Renal pelvis (tissue), 4 donors: ENCODE measurements around the gene JAKMIP1. TPM values are rescaled to one million over a fixed set of nuclear protein-coding genes. Genes with fewer than 3 reads are reported as not detected.
"Not testable (repeated sequence)": the region's sequence is repeated elsewhere in the genome, so short reads cannot be mapped to it uniquely, and the experiment has no call there.

Source experiments
- DNase-seq: peaks from one replicate; pipeline ENCODE4 v3.0.0-alpha.2; 2013
- polyA plus RNA-seq, 3 donors: library from polyadenylated mRNA; unstranded; fragments of 120-200 nt; gene quantifications; one replicate each; pipeline ENCODE4 v1.2.1, GENCODE V29; 2013; ENCODE audit not compliant: insufficient read length in 3 of 3

The JAKMIP1 gene
- polyA plus RNA-seq, 3 donors = 0.06 to 0.14 (median 0.12) TPM

GRCh38 chr4:6017030-6017429, 183.3 kb downstream of the JAKMIP1 start:
- DNase-seq = no peak

- DNase-seq = no peak
Observed at GRCh38 chr4:6013564-6013963, 186.8 kb downstream of the JAKMIP1 start.

GRCh38 chr4:6012200-6012599, 188.1 kb downstream of the JAKMIP1 start:
- no peak for DNase-seq

GRCh38 chr4:6011686-6012085, 188.7 kb downstream of the JAKMIP1 start:
- DNase-seq = no peak

- no peak for DNase-seq
Observed at GRCh38 chr4:6011271-6011671, 189.1 kb downstream of the JAKMIP1 start.

DNA sequence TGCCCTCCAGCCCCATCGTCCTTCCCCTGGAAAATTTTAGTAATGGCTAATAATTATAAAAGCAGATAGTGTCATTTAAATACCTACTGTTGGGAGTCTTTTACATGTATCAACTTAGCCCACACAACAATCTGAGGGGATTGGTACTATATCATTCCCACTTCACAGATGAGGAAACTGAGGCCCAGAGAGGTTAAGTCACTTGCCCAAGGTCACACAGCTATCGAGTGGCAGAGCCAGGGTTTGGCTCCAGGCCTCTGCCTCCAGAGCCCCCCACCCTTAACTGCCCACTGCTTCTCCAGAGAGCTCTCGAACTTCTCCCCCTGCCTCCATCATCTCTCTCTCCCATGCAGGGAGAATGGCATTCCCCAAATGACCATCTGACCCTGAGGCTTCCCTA, 189.6 kb downstream of the JAKMIP1 start:
- DNase-seq = no peak

DNA sequence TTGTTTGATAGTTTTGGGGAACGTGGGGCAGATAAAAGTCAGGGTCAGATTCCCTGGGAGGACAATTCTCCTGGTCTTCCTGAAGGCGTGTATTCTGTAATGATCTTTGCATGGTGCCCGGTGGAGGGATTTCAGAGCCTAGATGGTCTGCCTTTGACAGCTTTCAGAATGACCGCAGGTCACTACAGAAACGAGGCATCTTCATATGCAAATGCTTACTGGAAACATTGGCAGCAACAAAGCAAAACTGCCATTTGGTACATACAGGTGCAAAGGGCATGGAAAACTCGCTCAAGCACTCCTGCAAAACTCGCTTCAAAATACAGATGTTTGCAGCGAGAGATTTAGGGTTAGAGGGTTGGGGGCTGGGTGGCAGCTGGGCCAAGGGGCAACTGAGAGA, 190.9 kb downstream of the JAKMIP1 start:
- DNase-seq = no peak

DNA sequence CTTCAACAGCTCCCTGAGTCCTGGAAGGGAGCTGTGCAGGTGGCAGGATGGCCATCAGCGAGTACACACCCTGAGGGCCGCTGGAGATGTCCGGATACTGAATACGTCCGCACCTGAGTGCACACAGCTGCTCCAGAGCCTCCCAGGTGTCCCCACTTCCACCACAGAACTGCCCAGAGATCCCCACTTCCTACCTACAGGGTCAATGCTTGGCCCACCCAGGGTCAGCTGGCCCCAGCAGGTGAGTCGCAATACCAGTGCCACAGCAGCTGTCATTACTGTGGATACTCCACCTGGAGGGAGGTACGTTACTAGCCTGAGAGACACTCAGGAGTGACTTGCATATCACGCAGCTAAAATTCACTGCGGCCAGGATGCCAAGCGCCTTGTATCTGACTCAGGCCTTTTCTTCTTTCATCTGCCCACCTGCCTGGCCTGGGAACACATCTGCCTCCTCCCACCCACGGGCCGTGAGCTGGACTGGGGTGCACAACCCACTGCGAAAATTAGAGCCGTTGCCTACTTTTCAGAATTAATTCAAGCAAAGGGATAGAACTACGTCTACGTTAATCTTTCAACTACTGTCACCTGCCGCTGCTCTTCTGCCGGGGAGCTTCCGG, 191.5 kb downstream of the JAKMIP1 start:
- no peak for DNase-seq

GRCh38 chr4:6008092-6008551, 192.2 kb downstream of the JAKMIP1 start:
- no peak for DNase-seq

DNA sequence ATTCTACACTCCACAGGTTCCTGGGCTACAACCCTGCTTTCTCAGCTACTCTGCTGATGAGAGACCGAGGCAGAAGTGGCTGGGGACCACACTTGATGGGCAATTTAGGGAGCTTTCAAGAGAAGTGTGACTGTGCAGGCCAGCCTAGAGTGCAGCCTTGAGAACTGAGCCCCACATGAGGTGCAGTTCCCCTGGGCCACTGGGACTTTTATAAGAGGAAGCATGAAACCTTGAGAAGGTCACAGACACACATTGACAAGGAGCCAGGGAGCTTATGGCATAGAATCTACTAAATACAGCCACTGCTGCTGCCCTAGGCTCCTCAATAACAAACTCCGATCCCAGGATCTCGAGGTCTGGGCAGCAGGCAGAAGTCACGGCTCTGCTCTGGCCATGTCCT, 195.2 kb downstream of the JAKMIP1 start:
- no peak for DNase-seq

- DNase-seq = not testable (repeated sequence)
Observed at GRCh38 chr4:6003485-6003884, 196.9 kb downstream of the JAKMIP1 start.

DNA sequence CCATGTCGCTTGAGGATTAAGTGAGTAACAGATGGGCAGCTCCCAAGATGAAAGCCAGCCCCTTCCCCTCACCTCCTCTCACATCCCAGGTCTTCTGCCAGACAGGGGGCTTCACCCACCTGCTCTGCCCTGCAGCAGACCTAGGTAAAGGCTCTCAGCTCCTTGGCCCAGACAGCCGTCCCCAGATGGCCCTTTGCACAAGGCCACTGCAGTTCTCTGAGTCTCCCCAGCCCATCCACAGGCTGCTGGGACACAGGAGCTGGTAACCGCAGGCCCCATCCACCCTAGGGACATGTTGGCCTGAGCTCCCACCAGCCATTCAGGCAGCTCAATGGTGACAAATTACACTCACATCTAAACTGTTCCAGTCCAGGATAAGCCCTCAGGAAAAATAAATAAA, 197.4 kb downstream of the JAKMIP1 start:
- DNase-seq = no peak

DNA sequence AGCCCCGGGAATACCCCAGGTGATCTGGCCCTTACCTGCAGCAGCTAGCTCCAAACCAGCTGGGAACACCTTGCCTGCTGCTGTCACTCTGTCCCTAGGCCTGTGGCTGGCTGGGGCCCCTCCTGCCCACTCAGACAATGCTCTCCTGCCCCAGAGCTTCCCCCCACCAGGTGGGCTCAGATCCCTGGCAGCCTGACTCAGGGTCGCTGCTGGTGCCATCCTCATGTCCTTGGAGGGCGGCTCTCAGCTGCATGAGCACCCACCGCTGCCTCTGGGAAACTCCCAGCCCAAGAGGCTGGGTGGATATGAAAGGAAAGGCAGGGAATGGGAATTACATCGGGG, 197.9 kb downstream of the JAKMIP1 start:
- no peak for DNase-seq

GRCh38 chr4:6001680-6002491, 198.5 kb downstream of the JAKMIP1 start:
- no peak for DNase-seq

- no peak for DNase-seq
Observed at GRCh38 chr4:5999830-6000365, 200.5 kb downstream of the JAKMIP1 start.

DNA sequence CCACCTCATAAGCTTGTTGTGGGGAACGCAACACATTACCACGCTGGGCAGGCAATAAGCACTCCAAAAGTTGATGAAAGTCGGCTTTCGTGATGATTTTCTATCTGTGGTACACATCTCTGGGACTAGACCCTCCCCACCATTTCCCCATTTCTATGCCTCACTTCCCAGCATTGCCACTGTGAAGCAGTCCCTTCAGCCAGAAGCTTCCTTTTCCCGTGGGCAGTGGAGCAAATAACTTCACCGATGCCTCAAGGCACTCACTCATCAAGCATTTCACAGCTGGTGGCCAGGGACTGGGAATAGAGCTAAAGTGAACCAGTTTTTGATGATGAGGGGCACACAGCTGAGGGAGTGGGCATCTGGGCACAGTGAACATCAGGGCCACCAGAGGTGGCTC, 201.0 kb downstream of the JAKMIP1 start:
- no peak for DNase-seq

GRCh38 chr4:5998333-5998936, 201.9 kb downstream of the JAKMIP1 start:
- DNase-seq = peak; percentile 71

- no peak for DNase-seq
Observed at GRCh38 chr4:5996641-5997040, 203.7 kb downstream of the JAKMIP1 start.

DNA sequence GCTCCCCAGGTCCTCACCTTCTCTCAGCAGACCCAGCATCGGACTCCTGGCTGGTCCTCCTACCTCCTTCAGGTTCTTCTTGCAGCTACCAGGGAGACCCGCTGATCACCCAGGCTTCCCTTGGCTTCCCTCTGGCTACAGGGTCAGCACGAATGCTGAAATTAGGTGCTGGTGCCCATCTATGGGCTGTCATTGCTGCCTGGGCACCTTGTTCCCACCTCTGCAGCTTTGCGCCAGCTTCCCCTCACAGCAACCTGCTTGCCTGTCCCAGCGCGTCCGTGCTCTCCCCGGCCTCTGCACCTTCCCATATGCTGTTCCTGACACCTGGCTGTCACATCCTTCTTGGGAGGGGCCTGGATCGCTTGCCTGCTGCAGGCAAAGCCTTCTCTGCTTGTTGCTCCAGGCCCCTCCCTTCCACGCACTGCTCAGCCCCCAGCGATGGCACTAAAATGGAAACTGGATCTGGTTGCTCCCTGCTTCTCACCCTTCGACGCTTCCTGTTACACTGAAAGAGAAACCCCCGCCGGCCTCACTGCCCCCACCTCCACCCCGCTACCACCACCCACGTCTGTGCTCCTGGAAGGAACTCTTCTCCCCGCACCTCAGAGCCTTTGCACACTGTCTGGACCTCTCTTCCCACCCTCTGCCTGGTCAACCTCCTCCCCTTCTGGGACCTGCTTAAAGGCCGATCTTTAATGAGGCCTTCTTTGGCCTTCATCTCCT, 204.3 kb downstream of the JAKMIP1 start:
- no peak for DNase-seq

DNA sequence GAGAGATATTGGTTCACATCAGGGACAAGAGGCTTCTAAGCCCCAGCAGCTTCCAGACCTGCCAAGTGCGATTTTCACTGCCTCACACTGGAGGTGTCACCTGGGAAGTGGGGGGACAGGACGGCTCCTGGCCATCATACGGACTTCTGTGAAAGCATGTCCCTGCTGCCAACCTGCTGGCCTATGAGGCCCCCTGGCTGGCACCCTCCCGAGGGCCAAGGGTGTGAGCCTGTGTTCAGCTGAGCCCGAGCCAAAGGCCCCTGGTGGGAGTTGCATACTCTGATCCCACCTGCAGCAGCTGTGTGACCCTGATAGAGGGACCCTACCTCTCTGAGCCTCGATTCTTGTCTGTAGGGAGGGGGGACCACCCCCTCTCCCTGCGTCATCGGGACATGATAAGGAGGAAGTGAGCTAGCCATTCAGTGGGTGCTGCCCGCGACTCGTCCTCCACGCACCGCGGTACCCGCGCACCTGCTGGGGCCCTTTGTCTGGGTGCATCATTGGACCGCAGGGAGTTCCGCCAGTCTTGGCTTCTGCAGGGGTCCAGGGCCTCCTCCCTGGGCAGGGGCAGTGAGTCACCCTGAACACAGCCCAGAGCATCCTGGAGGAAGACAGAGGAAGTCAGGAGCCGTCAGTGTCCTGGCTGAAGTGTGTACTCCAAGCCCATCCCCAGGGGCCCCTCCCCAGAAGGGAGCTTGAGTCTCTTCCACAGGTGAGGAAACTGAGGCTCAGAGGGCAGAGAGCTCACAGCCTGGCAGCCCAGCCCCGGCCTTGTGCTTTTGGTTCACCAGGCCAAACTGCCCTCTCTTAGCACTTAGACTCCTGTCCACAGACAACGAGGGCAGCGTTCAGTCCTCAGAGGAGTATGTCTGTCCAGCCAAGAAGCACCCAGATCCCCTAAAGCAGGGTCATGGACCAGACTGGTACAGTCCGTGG, 206.2 kb downstream of the JAKMIP1 start:
- no peak for DNase-seq

DNA sequence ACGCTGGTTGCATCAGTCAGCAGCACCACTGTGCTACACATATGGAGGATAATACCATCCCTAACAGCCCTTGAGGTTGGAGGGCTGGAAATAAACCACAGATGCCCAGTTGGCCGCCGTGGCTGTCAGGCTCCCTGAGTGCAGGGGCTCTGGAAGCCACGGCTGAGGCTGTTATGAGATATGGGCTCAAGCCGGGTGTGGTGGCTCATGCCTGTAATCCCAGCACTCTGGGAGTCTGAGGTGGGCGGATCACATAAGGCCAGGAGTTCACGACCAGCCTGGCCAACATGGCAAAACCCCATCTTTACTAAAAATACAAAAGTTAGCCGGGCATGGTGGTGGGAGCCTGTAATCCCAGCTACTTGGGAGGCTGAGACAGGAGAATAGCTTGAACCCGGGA, 207.0 kb downstream of the JAKMIP1 start:
- DNase-seq = not testable (repeated sequence)
